Glutamatergic neuron (in vitro differentiated cells): ENCODE measurements around the gene CPEB2. TPM values are rescaled to one million over a fixed set of nuclear protein-coding genes. Genes with fewer than 3 reads are reported as not detected.

Experiments used
- DNase-seq: peaks from one replicate; pipeline ENCODE4 v3.0.0; 2022
- H3K27ac Mint-ChIP-seq: one replicate; pipeline ENCODE4 v1.8.0; 2020; ENCODE audit warnings: mild to moderate bottlenecking, mixed read lengths, inconsistent platforms; ENCODE audit not compliant: unreplicated experiment
- H3K27me3 Mint-ChIP-seq: one replicate; pipeline ENCODE4 v1.8.0; 2020; ENCODE audit warnings: mild to moderate bottlenecking, moderate library complexity, mixed read lengths, inconsistent platforms; ENCODE audit not compliant: unreplicated experiment
- H3K36me3 Mint-ChIP-seq: one replicate; pipeline ENCODE4 v1.8.0; 2020; ENCODE audit warnings: mild to moderate bottlenecking, mixed read lengths, inconsistent platforms; ENCODE audit not compliant: unreplicated experiment
- H3K4me1 Mint-ChIP-seq: one replicate; pipeline ENCODE4 v1.8.0; 2020; ENCODE audit warnings: mild to moderate bottlenecking, low read depth, mixed read lengths, inconsistent platforms; ENCODE audit not compliant: unreplicated experiment
- H3K4me3 Mint-ChIP-seq: one replicate; pipeline ENCODE4 v1.8.0; 2020; ENCODE audit warnings: mild to moderate bottlenecking, mixed read lengths, inconsistent platforms; ENCODE audit not compliant: unreplicated experiment
- H3K9me3 Mint-ChIP-seq: one replicate; pipeline ENCODE4 v1.8.0; 2020; ENCODE audit warnings: mild to moderate bottlenecking, moderate library complexity, mixed read lengths, inconsistent platforms; ENCODE audit not compliant: unreplicated experiment
- total RNA-seq: library from RNA; stranded (reverse); fragmentation: NEBNext Ultra II Directional; extraction: Animal tissue kit (Norgen Biotek cat#: 25700); gene quantifications from one replicate; pipeline ENCODE4 v1.2.1, GENCODE V29; 2021; ENCODE audit not compliant: unreplicated experiment
- TF ChIP-seq, protein P1 (sequence below): fragments of 200-600 bp; sonication (generic); IDR thresholded peaks from one replicate; pipeline ENCODE4 v1.5.0; 2021; ENCODE audit not compliant: partially characterized antibody, unreplicated experiment

CPEB2 gene
- total RNA-seq, 1 donor from 2014 or later: 52.6 TPM

DNA sequence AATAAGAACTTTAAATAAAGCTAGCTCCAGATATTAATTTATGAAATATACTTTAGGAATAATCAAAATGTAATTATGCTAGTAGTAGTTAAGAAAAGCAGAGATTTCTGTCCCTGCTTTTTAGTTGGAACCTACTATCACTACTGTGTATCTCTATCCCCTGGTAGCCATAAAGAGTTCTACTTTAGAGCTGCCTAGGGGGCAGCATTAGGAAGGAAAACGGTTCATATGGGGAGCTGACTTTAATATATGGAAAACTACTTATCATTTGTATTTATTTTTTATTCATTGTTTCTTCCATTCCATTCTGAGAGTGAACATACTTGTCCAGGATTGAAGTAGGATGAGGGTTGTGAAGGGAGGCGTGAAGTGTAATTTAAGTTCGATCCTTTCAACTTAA, 40.9 kb downstream of the CPEB2 start:
- no peaks in the 10 kb centered on the region for H3K4me1 Mint-ChIP-seq
- H3K4me3 Mint-ChIP-seq: no peak overlapping the region
- H3K36me3 Mint-ChIP-seq: no peaks in the 10 kb centered on the region
- TF ChIP-seq, protein P1, sequence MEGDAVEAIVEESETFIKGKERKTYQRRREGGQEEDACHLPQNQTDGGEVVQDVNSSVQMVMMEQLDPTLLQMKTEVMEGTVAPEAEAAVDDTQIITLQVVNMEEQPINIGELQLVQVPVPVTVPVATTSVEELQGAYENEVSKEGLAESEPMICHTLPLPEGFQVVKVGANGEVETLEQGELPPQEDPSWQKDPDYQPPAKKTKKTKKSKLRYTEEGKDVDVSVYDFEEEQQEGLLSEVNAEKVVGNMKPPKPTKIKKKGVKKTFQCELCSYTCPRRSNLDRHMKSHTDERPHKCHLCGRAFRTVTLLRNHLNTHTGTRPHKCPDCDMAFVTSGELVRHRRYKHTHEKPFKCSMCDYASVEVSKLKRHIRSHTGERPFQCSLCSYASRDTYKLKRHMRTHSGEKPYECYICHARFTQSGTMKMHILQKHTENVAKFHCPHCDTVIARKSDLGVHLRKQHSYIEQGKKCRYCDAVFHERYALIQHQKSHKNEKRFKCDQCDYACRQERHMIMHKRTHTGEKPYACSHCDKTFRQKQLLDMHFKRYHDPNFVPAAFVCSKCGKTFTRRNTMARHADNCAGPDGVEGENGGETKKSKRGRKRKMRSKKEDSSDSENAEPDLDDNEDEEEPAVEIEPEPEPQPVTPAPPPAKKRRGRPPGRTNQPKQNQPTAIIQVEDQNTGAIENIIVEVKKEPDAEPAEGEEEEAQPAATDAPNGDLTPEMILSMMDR: no peak
- no peak for DNase-seq
- no peak overlapping the region for H3K27ac Mint-ChIP-seq
- H3K9me3 Mint-ChIP-seq: no peaks in the 10 kb centered on the region
- H3K27me3 Mint-ChIP-seq: no peaks in the 10 kb centered on the region

DNA sequence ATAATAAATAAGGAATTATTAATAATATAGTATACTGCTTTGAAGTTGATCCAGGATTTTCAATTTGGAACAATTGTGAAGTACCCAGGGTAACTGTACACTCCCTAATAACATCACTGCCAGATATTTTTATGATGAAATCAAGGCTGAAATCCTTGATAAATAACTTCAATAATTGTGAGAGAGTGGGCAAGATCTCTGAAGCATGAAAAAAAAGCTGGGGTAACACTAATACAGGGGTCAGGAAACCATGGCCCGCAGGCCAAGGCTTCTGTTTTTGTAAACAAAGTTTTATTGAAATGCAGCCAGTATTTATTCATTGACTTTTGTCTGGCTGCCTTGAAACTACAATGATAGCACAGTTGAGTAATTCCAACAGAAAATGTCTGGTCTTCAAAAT, 41.6 kb downstream of the CPEB2 start:
- no peaks in the 10 kb centered on the region for H3K4me1 Mint-ChIP-seq

GRCh38 chr4:15054541-15054940, 52.3 kb downstream of the CPEB2 start:
- no peak overlapping the region for H3K4me3 Mint-ChIP-seq
- no peaks in the 10 kb centered on the region for H3K9me3 Mint-ChIP-seq
- DNase-seq: no peak
- H3K4me1 Mint-ChIP-seq: no peaks in the 10 kb centered on the region
- no peaks in the 10 kb centered on the region for H3K27me3 Mint-ChIP-seq
- no peak overlapping the region for H3K27ac Mint-ChIP-seq
- TF ChIP-seq, protein P1: no peak
- peaks cover 18% of the 10 kb centered on the region for H3K36me3 Mint-ChIP-seq

More for the DNA sequence above, 41.6 kb downstream of the CPEB2 start:
- Mint-ChIP-seq H3K27me3 (no peaks in the 10 kb centered on the region), H3K27ac (no peak overlapping the region), H3K9me3 (no peaks in the 10 kb centered on the region), H3K4me3 (no peak overlapping the region), H3K36me3 (no peaks in the 10 kb centered on the region)
- TF ChIP-seq, protein P1: no peak
- no peak for DNase-seq

- Mint-ChIP-seq H3K27ac (no peak overlapping the region), H3K4me1 (no peaks in the 10 kb centered on the region), H3K27me3 (no peaks in the 10 kb centered on the region), H3K4me3 (no peak overlapping the region), H3K36me3 (peaks cover 13% of the 10 kb centered on the region), H3K9me3 (no peaks in the 10 kb centered on the region)
- TF ChIP-seq, protein P1: no peak
- DNase-seq: no peak
Measured at GRCh38 chr4:15060213-15060612, 57.9 kb downstream of the CPEB2 start.

- DNase-seq: no peak
- Mint-ChIP-seq H3K36me3 (peaks cover 7% of the 10 kb centered on the region), H3K4me1 (peaks cover 3% of the 10 kb centered on the region), H3K9me3 (peaks cover 1% of the 10 kb centered on the region), H3K27me3 (no peaks in the 10 kb centered on the region), H3K4me3 (no peak overlapping the region), H3K27ac (no peak overlapping the region)
- TF ChIP-seq, protein P1: no peak
Measured at GRCh38 chr4:15063341-15063740, 61.1 kb downstream of the CPEB2 start.
